ENCODE measurements around the gene SLC22A17. TPM values are rescaled to one million over a fixed set of nuclear protein-coding genes. Genes with fewer than 3 reads are reported as not detected.

The SLC22A17 gene
- total RNA-seq, 4 donors from 2014 or later: 16.1 to 33.0 (median 17.9) TPM

GRCh38 chr14:23358553-23359166, 6.0 kb upstream of the SLC22A17 start:
- TF ChIP-seq POLR2A (IDR thresholded peaks at IDR 0.05) (no peak), CTCF (IDR thresholded peaks at IDR 0.05) (no peak)
- 86 to 87% methylated on average over 12 of the region's 12 CpGs for WGBS, 2 donors
- intact Hi-C loops (cut with DNase I; ENCODE audit: low total_unique reads): no loop called here
- no peak for DNase-seq (ENCODE audit: low spot score in 2 of 2)
- no peak overlapping the region for H3K4me3 ChIP-seq (ENCODE audit: low read depth, poor library complexity, severe bottlenecking)

- no peak overlapping the region for H3K4me3 ChIP-seq (ENCODE audit: low read depth, poor library complexity, severe bottlenecking)
- 89 to 90% methylated on average over 3 of the region's 3 CpGs for WGBS, 2 donors
- no peak for DNase-seq (ENCODE audit: low spot score in 2 of 2)
- TF ChIP-seq POLR2A (IDR thresholded peaks at IDR 0.05): no peak
- no peak for TF ChIP-seq CTCF (IDR thresholded peaks at IDR 0.05)
- intact Hi-C loops (cut with DNase I; ENCODE audit: low total_unique reads): no loop called here
Observed at GRCh38 chr14:23358042-23358441, 5.4 kb upstream of the SLC22A17 start.

DNA sequence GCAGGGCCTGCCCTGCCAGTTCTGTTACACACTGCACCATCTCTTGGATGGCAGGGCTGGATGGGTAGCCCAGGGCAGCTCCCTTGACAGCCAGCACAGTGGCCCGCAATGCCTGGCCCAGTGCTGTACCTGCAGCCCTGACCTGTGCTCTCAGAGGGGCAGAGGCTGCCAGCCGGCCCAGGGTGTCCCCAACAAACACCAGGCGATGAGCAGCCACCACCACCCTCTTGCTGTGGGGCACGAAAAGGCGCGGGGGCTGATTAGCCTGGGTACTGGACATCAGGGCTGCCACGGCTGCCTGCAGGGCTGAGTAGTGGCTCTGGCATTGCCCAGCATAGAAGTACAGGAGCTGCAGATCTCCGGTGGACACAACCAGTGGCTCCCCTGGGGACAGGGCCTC, 4.6 kb upstream of the SLC22A17 start:
- 82 to 84% methylated on average over 8 of the region's 8 CpGs for WGBS, 2 donors
- intact Hi-C loops (cut with DNase I; ENCODE audit: low total_unique reads): no loop called here
- DNase-seq (ENCODE audit: low spot score in 2 of 2): peak in 1 of 2 donors; percentile 81
- no peak for TF ChIP-seq POLR2A (IDR thresholded peaks at IDR 0.05)
- no peak for TF ChIP-seq CTCF (IDR thresholded peaks at IDR 0.05)
- no peak overlapping the region for H3K4me3 ChIP-seq (ENCODE audit: low read depth, poor library complexity, severe bottlenecking)

DNA sequence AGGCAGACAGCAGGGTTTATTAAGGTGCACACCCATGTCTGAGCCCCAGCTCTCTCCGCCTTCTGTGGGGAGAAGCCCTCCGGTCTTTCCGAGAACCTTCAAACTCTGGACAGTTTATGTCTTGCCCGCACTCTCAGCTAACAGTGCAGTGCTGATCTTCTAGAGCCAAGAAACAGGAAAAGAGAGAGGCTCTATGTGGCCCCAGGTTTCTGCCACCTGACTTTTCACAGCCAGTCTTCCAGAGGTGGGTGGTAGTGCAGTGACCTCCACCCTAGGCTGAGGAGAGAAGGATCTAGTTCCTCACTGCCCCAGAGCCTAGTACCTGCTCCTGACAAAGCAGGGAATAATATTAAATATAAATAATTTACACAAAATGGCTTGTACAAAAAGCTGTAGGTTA, 4.0 kb upstream of the SLC22A17 start:
- intact Hi-C loops (cut with DNase I; ENCODE audit: low total_unique reads): no loop called here
- no peak for TF ChIP-seq POLR2A (IDR thresholded peaks at IDR 0.05)
- TF ChIP-seq CTCF (IDR thresholded peaks at IDR 0.05): no peak
- DNase-seq (ENCODE audit: low spot score in 2 of 2): peak in 1 of 2 donors; percentile 42
- WGBS, 2 donors: 85 to 88% methylated on average over 4 of the region's 4 CpGs
- H3K4me3 ChIP-seq (ENCODE audit: low read depth, poor library complexity, severe bottlenecking): no peak overlapping the region

DNA sequence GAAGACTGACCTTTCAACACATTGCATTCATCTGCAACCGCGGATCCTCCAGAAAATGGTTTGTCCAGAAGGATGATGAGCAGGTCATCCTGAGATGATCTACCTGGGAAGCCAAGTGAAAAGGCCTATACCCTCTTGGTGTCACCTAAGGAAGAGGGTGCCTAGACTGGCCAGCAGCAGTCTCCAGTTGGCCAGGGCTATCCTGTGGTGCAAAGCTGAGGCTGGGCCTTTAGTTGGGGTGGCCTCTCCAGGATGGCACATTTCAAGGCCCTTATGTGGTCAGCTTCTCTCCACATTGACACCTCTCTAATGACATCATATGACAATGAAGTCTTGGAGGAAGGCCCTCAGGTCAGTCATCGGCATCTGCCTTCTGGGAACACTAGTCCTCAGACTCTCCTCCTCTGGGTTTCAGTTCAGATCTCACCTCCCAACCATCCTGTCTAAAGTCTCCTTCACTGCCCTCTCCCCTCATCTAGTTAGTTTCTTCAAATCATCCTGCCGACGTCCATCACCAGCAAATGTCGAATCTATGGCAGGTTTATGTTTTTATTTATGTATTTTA, 3.3 kb upstream of the SLC22A17 start:
- 76 to 84% methylated on average over 6 of the region's 6 CpGs for WGBS, 2 donors
- TF ChIP-seq CTCF (IDR thresholded peaks at IDR 0.05) (no peak), POLR2A (IDR thresholded peaks at IDR 0.05) (no peak)

GRCh38 chr14:23354990-23355389, 2.3 kb upstream of the SLC22A17 start:
- WGBS, 2 donors: 78 to 85% methylated on average over 6 of the region's 6 CpGs
- no peak overlapping the region for H3K4me3 ChIP-seq (ENCODE audit: low read depth, poor library complexity, severe bottlenecking)
- intact Hi-C loops (cut with DNase I; ENCODE audit: low total_unique reads): no loop called here
- TF ChIP-seq POLR2A (IDR thresholded peaks at IDR 0.05) (no peak), CTCF (IDR thresholded peaks at IDR 0.05) (no peak)
- peak in 1 of 2 donors; percentile 48 for DNase-seq (ENCODE audit: low spot score in 2 of 2)

More for the DNA sequence above, 3.3 kb upstream of the SLC22A17 start:
- peak in 1 of 2 donors; percentile 53 for DNase-seq (ENCODE audit: low spot score in 2 of 2)
- intact Hi-C loops (cut with DNase I; ENCODE audit: low total_unique reads): no loop called here
- H3K4me3 ChIP-seq (ENCODE audit: low read depth, poor library complexity, severe bottlenecking): no peak overlapping the region

Data from lower leg skin (tissue), 4 donors.